Suprapubic skin (tissue), 3 donors: ENCODE results near the gene HCN4.

Experiments used
- POLR2AphosphoS5 ChIP-seq, 3 donors: sonication (generic); formaldehyde crosslinking; IDR thresholded peaks; one replicate each; pipeline ENCODE4 v1.6.1; 2017; ENCODE audit warnings: antibody characterized with exemption in 3 of 3
- TF ChIP-seq, protein P1 (sequence below), 2 donors: fragments of 200-600 bp in 1 of 2; fragments of 450-650 bp in 1 of 2; sonication (generic) in 1 of 2; IDR thresholded peaks; one replicate each; pipeline ENCODE4 v1.5.1; 2016 to 2019; ENCODE audit warnings: antibody characterized with exemption in 2 of 2, mild to moderate bottlenecking in 1 of 2, moderate library complexity in 1 of 2

DNA sequence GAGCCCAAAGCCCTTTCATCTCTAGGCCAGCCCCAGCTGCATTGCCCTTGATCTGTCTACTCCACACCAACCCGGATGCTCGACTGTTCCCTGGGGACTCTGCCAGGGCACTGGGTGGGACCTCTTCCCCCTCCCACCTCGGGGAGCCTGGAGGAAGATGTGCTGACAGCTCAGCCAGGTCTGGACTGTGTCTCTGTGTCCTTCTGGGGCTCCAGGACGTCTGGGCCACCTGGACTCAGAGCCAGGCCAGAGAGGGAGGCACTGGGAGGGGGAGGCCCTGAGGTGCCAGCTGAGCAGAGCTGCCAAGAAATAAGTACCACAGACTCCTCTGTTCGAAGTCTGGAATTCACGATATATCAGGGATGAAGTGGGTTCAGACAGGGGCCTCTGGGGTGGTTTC is 5.8 kb upstream of the HCN4 start:
- TF ChIP-seq POLR2AphosphoS5 (IDR thresholded peaks at IDR 0.05) = no peak
- TF ChIP-seq, protein P1, sequence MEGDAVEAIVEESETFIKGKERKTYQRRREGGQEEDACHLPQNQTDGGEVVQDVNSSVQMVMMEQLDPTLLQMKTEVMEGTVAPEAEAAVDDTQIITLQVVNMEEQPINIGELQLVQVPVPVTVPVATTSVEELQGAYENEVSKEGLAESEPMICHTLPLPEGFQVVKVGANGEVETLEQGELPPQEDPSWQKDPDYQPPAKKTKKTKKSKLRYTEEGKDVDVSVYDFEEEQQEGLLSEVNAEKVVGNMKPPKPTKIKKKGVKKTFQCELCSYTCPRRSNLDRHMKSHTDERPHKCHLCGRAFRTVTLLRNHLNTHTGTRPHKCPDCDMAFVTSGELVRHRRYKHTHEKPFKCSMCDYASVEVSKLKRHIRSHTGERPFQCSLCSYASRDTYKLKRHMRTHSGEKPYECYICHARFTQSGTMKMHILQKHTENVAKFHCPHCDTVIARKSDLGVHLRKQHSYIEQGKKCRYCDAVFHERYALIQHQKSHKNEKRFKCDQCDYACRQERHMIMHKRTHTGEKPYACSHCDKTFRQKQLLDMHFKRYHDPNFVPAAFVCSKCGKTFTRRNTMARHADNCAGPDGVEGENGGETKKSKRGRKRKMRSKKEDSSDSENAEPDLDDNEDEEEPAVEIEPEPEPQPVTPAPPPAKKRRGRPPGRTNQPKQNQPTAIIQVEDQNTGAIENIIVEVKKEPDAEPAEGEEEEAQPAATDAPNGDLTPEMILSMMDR (IDR thresholded peaks at IDR 0.05) = no peak
